Liver (tissue), 9 donors: ENCODE measurements around the gene HIPK2. TPM values are rescaled to one million over a fixed set of nuclear protein-coding genes. Genes with fewer than 3 reads are reported as not detected.

Experiments used
- DNase-seq: peaks from one replicate; pipeline ENCODE4 v3.0.0-alpha.2; 2017; ENCODE audit warnings: low spot score
- H3K27ac ChIP-seq, 2 donors: one replicate each; pipeline ENCODE4 v1.7.0; 2013; ENCODE audit warnings: inconsistent platforms in 2 of 2, low read length in 2 of 2, control low read depth in 1 of 2, low read depth in 1 of 2, mild to moderate bottlenecking in 1 of 2
- H3K27me3 ChIP-seq, 4 donors: one replicate each; pipeline versions ENCODE4 v1.6.1 to v1.7.0; 2013; ENCODE audit warnings: low read length in 3 of 4, inconsistent platforms in 1 of 4, mild to moderate bottlenecking in 1 of 4, moderate library complexity in 1 of 4; ENCODE audit not compliant: control insufficient read depth in 4 of 4, insufficient read depth in 4 of 4
- H3K36me3 ChIP-seq, 4 donors: one replicate each; pipeline versions ENCODE4 v1.6.1 to v1.7.0; 2013; ENCODE audit warnings: low read length in 3 of 4, mild to moderate bottlenecking in 3 of 4, low read depth in 1 of 4, moderate library complexity in 1 of 4; ENCODE audit not compliant: control insufficient read depth in 4 of 4, insufficient read depth in 3 of 4
- H3K4me1 ChIP-seq, 4 donors: one replicate each; pipeline versions ENCODE4 v1.6.1 to v1.7.0; 2013; ENCODE audit warnings: low read length in 3 of 4, mild to moderate bottlenecking in 3 of 4, moderate library complexity in 1 of 4; ENCODE audit not compliant: control insufficient read depth in 4 of 4, insufficient read depth in 4 of 4
- H3K4me3 ChIP-seq, 3 donors: one replicate each; pipeline versions ENCODE4 v1.6.1 to v1.7.0; 2013; ENCODE audit warnings: low read length in 3 of 3, control low read depth in 1 of 3, low read depth in 1 of 3, mild to moderate bottlenecking in 1 of 3
- H3K9ac ChIP-seq, 2 donors: one replicate each; pipeline ENCODE4 v1.7.0; 2013; ENCODE audit warnings: low read length in 2 of 2, mild to moderate bottlenecking in 2 of 2, moderate library complexity in 2 of 2, control low read depth in 1 of 2, low read depth in 1 of 2
- H3K9me3 ChIP-seq, 4 donors: one replicate each; pipeline versions ENCODE4 v1.6.1 to v1.7.0; 2013; ENCODE audit warnings: low read length in 3 of 4; ENCODE audit not compliant: control insufficient read depth in 4 of 4
- EGR1 ChIP-seq, 2 donors: IDR thresholded peaks; 2 replicates each; pipeline ENCODE4 v1.6.1; 2016 to 2018; ENCODE audit warnings: antibody characterized with exemption in 2 of 2, low read depth in 2 of 2
- FOXA1 ChIP-seq: IDR thresholded peaks from 2 replicates; pipeline ENCODE4 v1.6.1; 2016; ENCODE audit warnings: antibody characterized with exemption
- FOXA2 ChIP-seq: IDR thresholded peaks from 2 replicates; pipeline ENCODE4 v1.6.1; 2016; ENCODE audit warnings: antibody characterized with exemption
- GABPA ChIP-seq, 2 donors: IDR thresholded peaks in 1 of 2; conservative IDR thresholded peaks in 1 of 2; 2 replicates each; pipeline ENCODE4 v1.6.1; 2016; ENCODE audit warnings: antibody characterized with exemption in 2 of 2, mild to moderate bottlenecking in 1 of 2, moderate library complexity in 1 of 2
- HNF4G ChIP-seq: IDR thresholded peaks from 2 replicates; pipeline ENCODE4 v1.6.1; 2016; ENCODE audit warnings: antibody characterized with exemption
- JUND ChIP-seq, 2 donors: IDR thresholded peaks; 2 replicates each; pipeline ENCODE4 v1.6.1; 2016; ENCODE audit warnings: antibody characterized with exemption in 2 of 2
- NR2F2 ChIP-seq: IDR thresholded peaks from 2 replicates; pipeline ENCODE4 v1.6.1; 2016; ENCODE audit warnings: antibody characterized with exemption
- RAD21 ChIP-seq, 2 donors: IDR thresholded peaks; 2 replicates each; pipeline ENCODE4 v1.6.1; 2016; ENCODE audit warnings: antibody characterized with exemption in 2 of 2, mild to moderate bottlenecking in 2 of 2
- RXRA ChIP-seq, 2 donors: IDR thresholded peaks; 2 replicates each; pipeline ENCODE4 v1.6.1; 2017 to 2018; ENCODE audit warnings: antibody characterized with exemption in 2 of 2, mild to moderate bottlenecking in 1 of 2
- SP1 ChIP-seq: IDR thresholded peaks from 2 replicates; pipeline ENCODE4 v1.6.1; 2018; ENCODE audit warnings: antibody characterized with exemption, mild to moderate bottlenecking
- TAF1 ChIP-seq: conservative IDR thresholded peaks from 2 replicates; pipeline ENCODE4 v1.6.1; 2016; ENCODE audit warnings: antibody characterized with exemption, mild to moderate bottlenecking
- WGBS: extraction: QIAGEN DNeasy Blood & Tissue Kit; methylation state at CpG from one replicate; pipeline ENCODE4 v1.1.7; 2013; 5-methylcytosine and 5-hydroxymethylcytosine counted together
- polyA plus RNA-seq, 2 donors: library from polyadenylated mRNA; stranded (reverse) in 1 of 2; unstranded in 1 of 2; fragments of 200-250 nt in 1 of 2; fragments of >200 nt in 1 of 2; fragmentation: Nextera tagmentation in 1 of 2; extraction: Ambion mirVana in 1 of 2; gene quantifications; one replicate each; pipeline versions ENCODE4 v1.2.1 to v1.2.3, GENCODE V29; 2013 to 2015
- total RNA-seq, 2 donors: library from RNA; depleted of rRNA; stranded (reverse); fragments of >200 nt; gene quantifications; one replicate each; pipeline ENCODE4 v1.2.3, GENCODE V29; 2014
- TF ChIP-seq, protein P1 (sequence below): IDR thresholded peaks from 2 replicates; pipeline ENCODE4 v1.6.1; 2016; ENCODE audit warnings: antibody characterized with exemption
- TF ChIP-seq, protein P2 (sequence below): IDR thresholded peaks from 2 replicates; pipeline ENCODE4 v1.6.1; 2016; ENCODE audit warnings: antibody characterized with exemption, mild to moderate bottlenecking
- TF ChIP-seq, protein P3 (sequence below): IDR thresholded peaks from 2 replicates; pipeline ENCODE4 v1.6.1; 2016; ENCODE audit warnings: antibody characterized with exemption
- TF ChIP-seq, protein P4 (sequence below): IDR thresholded peaks from 2 replicates; pipeline ENCODE4 v1.6.1; 2016; ENCODE audit warnings: antibody characterized with exemption
- donor health status: healthy.
- donor health status: healthy.
- donor health status: healthy.
- donor health status: healthy.
- donor health status: healthy.

Gene HIPK2
- total and polyA plus RNA-seq, 4 donors: 13.1 to 48.8 (median 16.6) TPM

DNA sequence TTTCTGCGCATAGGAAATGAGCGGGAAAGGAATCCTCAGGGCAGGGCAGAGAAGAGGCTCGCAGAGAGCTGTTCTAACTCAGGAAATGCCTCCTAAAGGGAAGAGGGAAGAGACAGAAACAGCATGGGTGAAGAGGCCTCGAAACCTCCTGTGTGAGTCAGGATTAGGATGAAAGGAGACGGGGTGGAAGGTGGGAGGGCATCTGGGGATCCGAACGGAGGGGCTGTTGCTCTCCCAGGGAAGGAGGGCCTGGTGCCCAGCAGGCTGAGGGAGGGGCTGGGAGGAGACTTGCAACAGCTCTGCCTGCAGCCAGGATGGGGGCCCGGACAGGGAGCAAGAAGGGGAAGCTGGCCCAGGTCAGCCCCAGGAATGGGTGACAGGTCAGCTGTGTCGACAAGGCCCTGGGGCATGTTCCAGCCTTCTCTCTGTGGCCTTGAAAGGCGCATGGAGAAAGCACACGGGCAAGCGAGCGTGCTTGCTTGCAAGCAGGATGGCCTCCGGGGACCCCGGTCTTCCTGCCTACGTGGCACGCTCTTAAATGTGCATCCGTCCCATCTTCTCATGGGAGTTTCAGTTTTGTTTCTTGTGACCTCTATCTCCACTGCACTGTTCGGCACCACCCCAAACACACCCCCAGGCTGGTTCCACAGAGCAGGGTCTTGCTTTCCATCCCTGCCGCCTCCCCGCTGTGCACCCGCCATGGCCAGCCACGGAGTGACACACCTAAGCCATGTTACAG is 63.5 kb downstream of the HIPK2 start:
- TF ChIP-seq NR2F2 (peak; percentile 90), RAD21 (IDR thresholded peaks at IDR 0.05) (peak in 1 of 2 donors; percentile 3), RXRA (IDR thresholded peaks at IDR 0.05) (peak in 1 of 2 donors; percentile 69), HNF4G (no peak)
- TF ChIP-seq, protein P1, sequence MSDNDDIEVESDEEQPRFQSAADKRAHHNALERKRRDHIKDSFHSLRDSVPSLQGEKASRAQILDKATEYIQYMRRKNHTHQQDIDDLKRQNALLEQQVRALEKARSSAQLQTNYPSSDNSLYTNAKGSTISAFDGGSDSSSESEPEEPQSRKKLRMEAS: peak; percentile 21
- TF ChIP-seq, protein P2, sequence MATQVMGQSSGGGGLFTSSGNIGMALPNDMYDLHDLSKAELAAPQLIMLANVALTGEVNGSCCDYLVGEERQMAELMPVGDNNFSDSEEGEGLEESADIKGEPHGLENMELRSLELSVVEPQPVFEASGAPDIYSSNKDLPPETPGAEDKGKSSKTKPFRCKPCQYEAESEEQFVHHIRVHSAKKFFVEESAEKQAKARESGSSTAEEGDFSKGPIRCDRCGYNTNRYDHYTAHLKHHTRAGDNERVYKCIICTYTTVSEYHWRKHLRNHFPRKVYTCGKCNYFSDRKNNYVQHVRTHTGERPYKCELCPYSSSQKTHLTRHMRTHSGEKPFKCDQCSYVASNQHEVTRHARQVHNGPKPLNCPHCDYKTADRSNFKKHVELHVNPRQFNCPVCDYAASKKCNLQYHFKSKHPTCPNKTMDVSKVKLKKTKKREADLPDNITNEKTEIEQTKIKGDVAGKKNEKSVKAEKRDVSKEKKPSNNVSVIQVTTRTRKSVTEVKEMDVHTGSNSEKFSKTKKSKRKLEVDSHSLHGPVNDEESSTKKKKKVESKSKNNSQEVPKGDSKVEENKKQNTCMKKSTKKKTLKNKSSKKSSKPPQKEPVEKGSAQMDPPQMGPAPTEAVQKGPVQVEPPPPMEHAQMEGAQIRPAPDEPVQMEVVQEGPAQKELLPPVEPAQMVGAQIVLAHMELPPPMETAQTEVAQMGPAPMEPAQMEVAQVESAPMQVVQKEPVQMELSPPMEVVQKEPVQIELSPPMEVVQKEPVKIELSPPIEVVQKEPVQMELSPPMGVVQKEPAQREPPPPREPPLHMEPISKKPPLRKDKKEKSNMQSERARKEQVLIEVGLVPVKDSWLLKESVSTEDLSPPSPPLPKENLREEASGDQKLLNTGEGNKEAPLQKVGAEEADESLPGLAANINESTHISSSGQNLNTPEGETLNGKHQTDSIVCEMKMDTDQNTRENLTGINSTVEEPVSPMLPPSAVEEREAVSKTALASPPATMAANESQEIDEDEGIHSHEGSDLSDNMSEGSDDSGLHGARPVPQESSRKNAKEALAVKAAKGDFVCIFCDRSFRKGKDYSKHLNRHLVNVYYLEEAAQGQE: no peak
- TF ChIP-seq, protein P3, sequence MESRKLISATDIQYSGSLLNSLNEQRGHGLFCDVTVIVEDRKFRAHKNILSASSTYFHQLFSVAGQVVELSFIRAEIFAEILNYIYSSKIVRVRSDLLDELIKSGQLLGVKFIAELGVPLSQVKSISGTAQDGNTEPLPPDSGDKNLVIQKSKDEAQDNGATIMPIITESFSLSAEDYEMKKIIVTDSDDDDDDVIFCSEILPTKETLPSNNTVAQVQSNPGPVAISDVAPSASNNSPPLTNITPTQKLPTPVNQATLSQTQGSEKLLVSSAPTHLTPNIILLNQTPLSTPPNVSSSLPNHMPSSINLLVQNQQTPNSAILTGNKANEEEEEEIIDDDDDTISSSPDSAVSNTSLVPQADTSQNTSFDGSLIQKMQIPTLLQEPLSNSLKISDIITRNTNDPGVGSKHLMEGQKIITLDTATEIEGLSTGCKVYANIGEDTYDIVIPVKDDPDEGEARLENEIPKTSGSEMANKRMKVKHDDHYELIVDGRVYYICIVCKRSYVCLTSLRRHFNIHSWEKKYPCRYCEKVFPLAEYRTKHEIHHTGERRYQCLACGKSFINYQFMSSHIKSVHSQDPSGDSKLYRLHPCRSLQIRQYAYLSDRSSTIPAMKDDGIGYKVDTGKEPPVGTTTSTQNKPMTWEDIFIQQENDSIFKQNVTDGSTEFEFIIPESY: no peak
- Histone ChIP-seq H3K4me3 (no peak overlapping the region), H3K4me1 (peaks cover 6 to 30% (median 20%) of the 10 kb centered on the region in 4 donors), H3K27ac (peak overlapping the region; percentile 21 to 64), H3K9ac (no peak overlapping the region), H3K9me3 (no peaks in the 10 kb centered on the region), H3K36me3 (peaks cover 9 to 25% (median 20%) of the 10 kb centered on the region in 4 donors), H3K27me3 (no peaks in the 10 kb centered on the region)
- DNase-seq: no peak
- WGBS: 83% methylated on average over 23 of the region's 23 CpGs

DNA sequence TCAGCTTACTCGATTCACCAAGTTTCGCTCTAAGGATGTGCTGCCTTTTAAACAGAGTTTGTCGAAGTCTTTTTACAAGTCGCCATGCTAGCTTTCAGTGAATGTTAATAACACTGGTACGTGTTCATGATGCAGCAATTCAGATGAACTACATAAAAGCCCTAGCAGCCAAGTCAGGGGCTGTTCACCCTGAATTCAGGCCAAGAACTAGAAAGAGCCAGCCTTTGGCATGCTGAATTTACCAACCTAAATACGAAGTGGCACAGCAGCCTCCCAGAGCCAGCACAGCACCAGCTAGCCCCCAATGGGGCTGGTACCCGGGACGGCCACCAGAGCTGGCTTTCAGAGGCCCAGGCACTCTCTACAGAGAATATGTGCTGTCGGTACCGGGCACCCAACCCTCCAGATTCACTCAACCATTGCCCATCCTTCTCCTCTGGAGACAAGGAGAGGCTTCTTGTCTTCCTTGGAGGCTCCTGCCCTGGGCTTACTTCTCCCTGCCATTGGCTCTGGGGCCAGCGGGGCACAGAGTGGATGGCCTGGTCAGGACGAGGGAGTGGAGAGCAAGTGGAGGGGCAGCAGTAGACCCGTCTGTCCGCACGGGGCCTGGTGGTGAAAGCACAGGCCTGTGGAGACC is 64.2 kb downstream of the HIPK2 start:
- peak overlapping the region; percentile 21 to 64 for H3K27ac ChIP-seq
- 92% methylated on average over 15 of the region's 15 CpGs for WGBS
- H3K36me3 ChIP-seq: peaks cover 9 to 26% (median 20%) of the 10 kb centered on the region in 4 donors
- no peaks in the 10 kb centered on the region for H3K9me3 ChIP-seq
- no peak overlapping the region for H3K9ac ChIP-seq
- H3K4me3 ChIP-seq: no peak overlapping the region
- no peak for TF ChIP-seq EGR1 (IDR thresholded peaks at IDR 0.05; ENCODE audit: low read depth in 2 of 2)
- no peak for TF ChIP-seq FOXA2
- no peak for TF ChIP-seq SP1
- TF ChIP-seq JUND (IDR thresholded peaks at IDR 0.05): no peak
- TF ChIP-seq, protein P1: no peak
- no peak for TF ChIP-seq RXRA (IDR thresholded peaks at IDR 0.05)
- TF ChIP-seq, protein P2: no peak
- TF ChIP-seq HNF4G: no peak
- no peak for TF ChIP-seq FOXA1
- no peak for TF ChIP-seq GABPA (IDR thresholded peaks at IDR 0.05 in 1 of 2, conservative IDR thresholded peaks at IDR 0.05 in 1 of 2)
- TF ChIP-seq TAF1: no peak
- TF ChIP-seq, protein P3: no peak
- TF ChIP-seq, protein P4, sequence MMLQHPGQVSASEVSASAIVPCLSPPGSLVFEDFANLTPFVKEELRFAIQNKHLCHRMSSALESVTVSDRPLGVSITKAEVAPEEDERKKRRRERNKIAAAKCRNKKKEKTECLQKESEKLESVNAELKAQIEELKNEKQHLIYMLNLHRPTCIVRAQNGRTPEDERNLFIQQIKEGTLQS: no peak
- H3K4me1 ChIP-seq: peaks cover 6 to 30% (median 20%) of the 10 kb centered on the region in 4 donors
- H3K27me3 ChIP-seq: no peaks in the 10 kb centered on the region
- DNase-seq: no peak
